ENCODE data around the gene KRTAP19-8. TPM values are rescaled to one million over a fixed set of nuclear protein-coding genes. Genes with fewer than 3 reads are reported as not detected.

Gene KRTAP19-8, protein sequence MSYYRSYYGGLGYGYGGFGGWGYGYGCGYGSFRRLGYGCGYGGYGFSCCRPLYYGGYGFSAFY
- total RNA-seq (2012; rRNA removed), result not detected in 2 replicates

GRCh38 chr21:31038376-31038775 lies at the start of gene KRTAP19-8:
KRTAP19-8 (minus strand) TSS chr21:31038476; CDS start chr21:31038443, 33 bp downstream.
- Histone ChIP-seq H3K4me1 (ENCODE audit: control insufficient read depth, insufficient read depth, low read length) (no peaks in the 10 kb centered on the region), H3K4me2 (ENCODE audit: low read length) (no peak within 1 kb of the TSS), H3K36me3 (ENCODE audit: insufficient read depth, low read length) (no peaks in the 10 kb centered on the region), H3K9ac (ENCODE audit: low read depth, low read length) (no peak within 1 kb of the TSS), H3K9me3 (replicated peaks; ENCODE audit: low read length) (peaks cover 4% of the 10 kb centered on the region), H3K4me3 (ENCODE audit: low read length) (no peak within 1 kb of the TSS), H3K27me3 (ENCODE audit: control insufficient read depth, insufficient read depth, low read length) (no peaks in the 10 kb centered on the region)

DNA sequence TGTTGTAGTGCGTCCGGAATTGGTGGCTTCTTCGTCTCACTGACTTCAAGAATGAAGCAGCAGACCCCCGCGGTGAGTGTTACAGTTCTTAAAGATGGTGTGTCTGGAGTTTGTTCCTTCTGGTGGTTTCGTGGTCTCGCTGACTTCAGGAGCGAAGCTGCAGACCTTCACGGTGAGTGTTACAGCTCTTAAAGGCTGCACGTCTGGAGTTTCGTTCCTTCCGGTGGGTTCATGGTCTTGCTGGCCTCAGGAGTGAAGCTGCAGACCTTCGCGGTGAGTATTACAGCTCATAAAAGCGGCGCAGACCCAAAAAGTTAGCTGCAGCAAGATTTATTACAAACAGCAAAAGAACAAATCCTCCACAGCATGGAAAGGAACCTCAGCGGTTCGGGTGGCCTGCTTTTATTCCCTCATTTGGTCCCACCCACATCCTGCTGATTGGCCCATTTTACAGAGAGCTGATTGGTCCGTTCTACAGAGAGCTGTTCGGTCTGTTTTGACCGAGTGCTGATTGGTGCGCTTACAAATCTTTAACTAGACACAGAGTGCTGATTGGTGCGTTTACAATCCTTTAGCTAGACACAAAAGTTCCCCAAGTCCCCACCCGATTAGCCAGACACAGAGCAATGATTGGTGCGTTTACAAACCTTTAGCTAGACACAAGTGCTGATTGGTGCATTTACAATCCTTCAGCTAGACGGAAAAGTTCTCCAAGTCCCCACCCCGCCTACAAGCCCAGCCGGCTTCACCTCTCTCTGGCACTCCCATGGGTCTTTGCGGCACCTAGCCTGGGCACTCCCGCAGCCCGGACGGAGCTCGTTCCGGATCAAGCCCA lies 49.6 kb upstream of the KRTAP19-8 start:
- no peak overlapping the region for H3K4me3 ChIP-seq (ENCODE audit: low read length)
- H3K9ac ChIP-seq (ENCODE audit: low read depth, low read length), result no peak overlapping the region
- H3K4me1 ChIP-seq (ENCODE audit: control insufficient read depth, insufficient read depth, low read length), result no peaks in the 10 kb centered on the region
- peak overlapping the region; percentile 35 for H3K4me2 ChIP-seq (ENCODE audit: low read length)
- no peaks in the 10 kb centered on the region for H3K9me3 ChIP-seq (replicated peaks; ENCODE audit: low read length)
- no peaks in the 10 kb centered on the region for H3K36me3 ChIP-seq (ENCODE audit: insufficient read depth, low read length)
- H3K27me3 ChIP-seq (ENCODE audit: control insufficient read depth, insufficient read depth, low read length), result peaks cover 24% of the 10 kb centered on the region

DNA sequence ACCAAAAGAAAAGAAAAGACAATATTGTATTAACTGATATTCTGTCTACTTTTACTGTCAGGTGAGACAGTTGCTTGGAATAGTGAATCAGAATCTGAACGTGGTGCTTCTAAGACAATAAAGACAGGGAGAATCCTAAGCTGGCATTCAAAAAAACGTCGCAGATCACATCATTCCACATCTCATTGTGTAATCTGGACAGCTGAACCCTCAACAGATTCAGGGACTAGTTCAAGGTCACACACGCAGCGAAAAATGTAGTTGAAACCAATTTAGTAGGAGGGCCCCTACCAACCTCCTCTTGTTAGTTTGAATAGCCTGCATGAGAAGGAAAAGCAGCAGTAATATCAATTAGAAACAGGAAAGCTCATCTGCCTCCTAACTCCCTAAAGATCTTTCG lies 46.4 kb upstream of the KRTAP19-8 start:
- no peak overlapping the region for H3K4me3 ChIP-seq (ENCODE audit: low read length)
- H3K9me3 ChIP-seq (replicated peaks; ENCODE audit: low read length), result no peaks in the 10 kb centered on the region
- no peaks in the 10 kb centered on the region for H3K4me1 ChIP-seq (ENCODE audit: control insufficient read depth, insufficient read depth, low read length)
- no peak overlapping the region for H3K4me2 ChIP-seq (ENCODE audit: low read length)
- no peak overlapping the region for H3K9ac ChIP-seq (ENCODE audit: low read depth, low read length)
- peaks cover 7% of the 10 kb centered on the region for H3K27me3 ChIP-seq (ENCODE audit: control insufficient read depth, insufficient read depth, low read length)
- no peaks in the 10 kb centered on the region for H3K36me3 ChIP-seq (ENCODE audit: insufficient read depth, low read length)

GRCh38 chr21:31078796-31079195 lies 40.5 kb upstream of the KRTAP19-8 start:
- Histone ChIP-seq H3K4me3 (ENCODE audit: low read length) (no peak overlapping the region), H3K9me3 (replicated peaks; ENCODE audit: low read length) (no peaks in the 10 kb centered on the region), H3K4me1 (ENCODE audit: control insufficient read depth, insufficient read depth, low read length) (no peaks in the 10 kb centered on the region), H3K4me2 (ENCODE audit: low read length) (no peak overlapping the region), H3K36me3 (ENCODE audit: insufficient read depth, low read length) (no peaks in the 10 kb centered on the region), H3K27me3 (ENCODE audit: control insufficient read depth, insufficient read depth, low read length) (no peaks in the 10 kb centered on the region), H3K9ac (ENCODE audit: low read depth, low read length) (no peak overlapping the region)

DNA sequence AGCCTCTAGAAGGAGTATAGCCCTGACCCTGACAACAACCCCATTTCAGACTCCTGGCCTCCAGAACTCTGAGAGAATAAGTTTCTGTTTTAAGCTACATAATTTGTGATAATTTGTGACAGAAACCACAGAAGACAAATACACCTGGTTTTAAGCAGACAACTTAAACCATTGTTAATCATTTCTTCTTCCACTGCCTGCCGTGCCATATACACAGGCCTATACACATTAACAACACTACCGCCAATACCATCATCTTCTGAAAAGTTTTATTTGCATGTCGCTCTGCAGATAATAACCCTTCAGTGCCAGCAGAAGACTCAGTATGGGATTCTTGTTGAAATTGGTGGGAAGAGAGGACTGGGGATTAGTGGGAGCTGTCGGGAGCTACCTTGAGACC lies 39.9 kb upstream of the KRTAP19-8 start:
- no peak overlapping the region for H3K9ac ChIP-seq (ENCODE audit: low read depth, low read length)
- H3K9me3 ChIP-seq (replicated peaks; ENCODE audit: low read length), result no peaks in the 10 kb centered on the region
- H3K4me1 ChIP-seq (ENCODE audit: control insufficient read depth, insufficient read depth, low read length), result no peaks in the 10 kb centered on the region
- H3K4me2 ChIP-seq (ENCODE audit: low read length), result no peak overlapping the region
- H3K36me3 ChIP-seq (ENCODE audit: insufficient read depth, low read length), result no peaks in the 10 kb centered on the region
- H3K4me3 ChIP-seq (ENCODE audit: low read length), result no peak overlapping the region
- no peaks in the 10 kb centered on the region for H3K27me3 ChIP-seq (ENCODE audit: control insufficient read depth, insufficient read depth, low read length)

DNA sequence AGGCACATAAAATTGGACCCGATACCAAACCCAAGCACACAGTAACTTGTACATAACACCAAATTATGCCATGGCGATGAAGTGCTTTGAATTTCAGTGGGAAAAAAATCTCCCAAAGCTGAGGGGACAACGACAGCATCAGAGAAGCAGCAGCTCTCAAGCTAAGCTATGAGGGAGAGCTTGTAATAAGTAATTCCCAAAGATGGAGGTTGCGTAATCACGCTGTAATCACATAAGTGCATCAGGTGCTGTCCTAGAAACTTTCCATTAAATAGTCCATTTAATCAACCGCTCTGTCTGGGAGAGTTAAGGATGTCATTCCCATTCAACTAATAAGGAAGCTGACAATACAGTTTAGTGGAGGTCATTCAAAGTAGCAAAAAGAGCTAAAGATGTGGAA lies 37.6 kb upstream of the KRTAP19-8 start:
- Histone ChIP-seq H3K27me3 (ENCODE audit: control insufficient read depth, insufficient read depth, low read length) (no peaks in the 10 kb centered on the region), H3K9me3 (replicated peaks; ENCODE audit: low read length) (no peaks in the 10 kb centered on the region), H3K4me3 (ENCODE audit: low read length) (no peak overlapping the region), H3K9ac (ENCODE audit: low read depth, low read length) (no peak overlapping the region), H3K36me3 (ENCODE audit: insufficient read depth, low read length) (no peaks in the 10 kb centered on the region), H3K4me1 (ENCODE audit: control insufficient read depth, insufficient read depth, low read length) (no peaks in the 10 kb centered on the region), H3K4me2 (ENCODE audit: low read length) (no peak overlapping the region)

DNA sequence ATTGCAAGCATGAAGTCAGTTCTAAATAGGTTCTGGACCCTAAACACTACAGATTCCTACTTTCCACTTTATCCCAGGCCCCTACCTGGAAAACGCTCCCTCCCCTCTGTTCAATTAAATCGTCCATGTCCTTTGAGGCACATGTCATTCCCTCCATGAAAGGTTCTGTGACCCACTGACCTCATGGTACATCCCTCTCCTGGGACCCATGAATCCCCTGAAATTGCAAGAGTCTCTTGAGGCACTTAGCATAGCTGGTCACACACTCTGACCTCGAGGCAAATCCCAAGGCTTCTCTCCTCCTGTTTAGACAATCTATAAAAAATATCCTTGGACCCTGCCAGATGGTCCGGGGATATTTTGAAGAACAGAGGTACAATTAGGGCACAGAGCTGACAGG lies 34.3 kb upstream of the KRTAP19-8 start:
- Histone ChIP-seq H3K4me1 (ENCODE audit: control insufficient read depth, insufficient read depth, low read length) (no peaks in the 10 kb centered on the region), H3K9me3 (replicated peaks; ENCODE audit: low read length) (no peaks in the 10 kb centered on the region), H3K27me3 (ENCODE audit: control insufficient read depth, insufficient read depth, low read length) (no peaks in the 10 kb centered on the region), H3K4me2 (ENCODE audit: low read length) (no peak overlapping the region), H3K9ac (ENCODE audit: low read depth, low read length) (no peak overlapping the region), H3K36me3 (ENCODE audit: insufficient read depth, low read length) (no peaks in the 10 kb centered on the region), H3K4me3 (ENCODE audit: low read length) (no peak overlapping the region)

DNA sequence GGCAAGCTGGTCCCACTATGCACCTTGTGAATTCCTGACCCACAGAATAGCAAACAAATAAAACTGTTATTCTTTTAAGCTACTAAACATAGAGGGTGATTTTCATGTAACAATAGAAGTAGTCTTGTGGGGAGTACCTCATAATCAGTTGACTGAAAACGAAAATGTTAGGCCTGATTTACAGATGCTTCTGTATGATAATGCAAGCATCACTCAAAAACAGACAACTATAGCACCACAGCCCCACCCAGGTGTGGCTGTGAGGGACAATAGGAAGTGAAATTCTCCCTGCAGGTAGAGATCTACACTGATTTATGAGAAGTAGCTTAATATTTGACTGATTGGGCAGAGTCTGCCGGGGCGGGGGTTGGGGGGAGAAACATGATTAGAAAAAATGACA lies 26.5 kb upstream of the KRTAP19-8 start:
- Histone ChIP-seq H3K27me3 (ENCODE audit: control insufficient read depth, insufficient read depth, low read length) (no peaks in the 10 kb centered on the region), H3K36me3 (ENCODE audit: insufficient read depth, low read length) (no peaks in the 10 kb centered on the region), H3K9ac (ENCODE audit: low read depth, low read length) (no peak overlapping the region), H3K9me3 (replicated peaks; ENCODE audit: low read length) (no peaks in the 10 kb centered on the region), H3K4me2 (ENCODE audit: low read length) (no peak overlapping the region), H3K4me1 (ENCODE audit: control insufficient read depth, insufficient read depth, low read length) (no peaks in the 10 kb centered on the region), H3K4me3 (ENCODE audit: low read length) (no peak overlapping the region)

DNA sequence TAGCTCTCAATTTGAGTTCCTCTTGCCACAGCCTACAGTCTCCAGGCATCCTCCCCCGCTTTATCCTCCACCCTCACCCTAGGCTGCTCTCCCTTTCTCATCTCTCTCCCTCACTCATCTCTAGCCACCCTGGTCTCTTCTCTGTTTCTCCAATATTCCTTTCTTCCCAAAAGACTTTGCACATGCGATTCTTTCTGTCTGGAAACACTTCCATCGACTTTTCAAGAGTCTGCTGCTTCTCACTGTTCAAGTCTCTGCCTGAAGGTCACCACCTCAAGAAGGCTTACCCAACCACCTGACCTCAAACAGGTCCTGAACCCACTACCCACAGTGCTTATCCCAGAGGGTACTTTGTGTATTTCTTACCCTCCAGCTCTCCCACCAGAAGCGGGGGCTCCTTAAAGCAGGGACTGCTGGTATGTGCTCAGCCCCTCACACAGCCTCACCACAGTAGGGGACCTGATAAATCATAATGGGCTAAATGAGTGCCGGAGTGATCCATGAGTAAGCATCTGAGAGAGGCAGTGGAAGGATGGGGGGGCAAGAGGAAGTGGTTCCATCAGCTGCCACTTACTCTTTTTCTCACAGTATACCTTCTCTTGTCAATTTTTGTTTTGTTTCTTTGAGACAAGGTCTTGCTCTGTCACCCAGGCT lies 14.3 kb upstream of the KRTAP19-8 start:
- H3K4me2 ChIP-seq (ENCODE audit: low read length), result no peak overlapping the region
- no peaks in the 10 kb centered on the region for H3K4me1 ChIP-seq (ENCODE audit: control insufficient read depth, insufficient read depth, low read length)
- H3K9me3 ChIP-seq (replicated peaks; ENCODE audit: low read length), result peaks cover 7% of the 10 kb centered on the region
- no peak overlapping the region for H3K9ac ChIP-seq (ENCODE audit: low read depth, low read length)
- no peak overlapping the region for H3K4me3 ChIP-seq (ENCODE audit: low read length)
- H3K27me3 ChIP-seq (ENCODE audit: control insufficient read depth, insufficient read depth, low read length), result no peaks in the 10 kb centered on the region
- H3K36me3 ChIP-seq (ENCODE audit: insufficient read depth, low read length), result no peaks in the 10 kb centered on the region

DNA sequence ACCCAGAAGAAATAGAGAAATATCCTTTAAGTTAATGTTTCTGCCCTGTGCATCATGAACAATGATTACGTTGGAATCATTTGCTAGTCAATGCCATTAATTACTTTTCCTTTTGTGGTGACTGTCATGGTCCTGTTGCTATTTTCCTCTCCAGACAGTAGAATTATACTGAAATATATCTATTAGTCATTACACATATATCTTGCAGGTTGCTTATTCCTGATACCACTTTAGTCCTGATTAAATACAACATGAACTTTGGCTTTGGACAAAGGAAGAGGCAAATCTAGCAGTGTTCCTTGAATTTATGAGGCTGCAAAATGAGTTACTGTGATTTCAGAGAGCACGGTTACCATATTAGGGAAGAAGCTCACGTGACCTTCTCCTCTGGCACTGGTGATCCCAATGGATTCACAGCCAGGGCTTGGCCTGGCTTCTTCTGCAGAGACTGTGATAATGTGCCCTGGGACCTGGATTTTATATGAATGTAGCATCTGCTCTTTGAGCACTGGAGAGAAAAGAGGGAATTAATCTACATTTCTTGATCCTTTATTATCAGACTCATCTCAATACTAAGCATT lies 12.4 kb upstream of the KRTAP19-8 start:
- no peaks in the 10 kb centered on the region for H3K4me1 ChIP-seq (ENCODE audit: control insufficient read depth, insufficient read depth, low read length)
- H3K4me3 ChIP-seq (ENCODE audit: low read length), result no peak overlapping the region
- no peak overlapping the region for H3K4me2 ChIP-seq (ENCODE audit: low read length)
- H3K9ac ChIP-seq (ENCODE audit: low read depth, low read length), result no peak overlapping the region
- no peaks in the 10 kb centered on the region for H3K36me3 ChIP-seq (ENCODE audit: insufficient read depth, low read length)
- H3K9me3 ChIP-seq (replicated peaks; ENCODE audit: low read length), result peaks cover 9% of the 10 kb centered on the region
- no peaks in the 10 kb centered on the region for H3K27me3 ChIP-seq (ENCODE audit: control insufficient read depth, insufficient read depth, low read length)

DNA sequence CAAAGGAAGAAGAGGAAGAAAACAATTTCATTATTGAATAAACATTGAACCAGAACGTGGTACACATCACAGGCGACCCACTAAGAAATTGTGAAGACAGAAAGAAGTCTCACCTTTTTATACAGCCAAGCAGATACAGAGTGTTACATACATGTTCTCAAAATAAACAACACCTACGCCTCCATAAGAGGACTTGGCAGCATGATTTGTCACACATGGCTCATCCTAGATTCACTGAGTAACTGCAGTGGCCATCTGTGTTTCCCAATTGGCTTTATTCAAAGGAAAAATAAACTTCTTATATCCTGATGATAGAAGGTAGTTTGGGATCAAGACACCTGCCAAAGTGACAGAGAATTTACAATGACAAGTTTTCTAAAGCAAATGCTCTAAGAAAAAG lies 7.6 kb upstream of the KRTAP19-8 start:
- H3K36me3 ChIP-seq (ENCODE audit: insufficient read depth, low read length), result no peaks in the 10 kb centered on the region
- H3K4me1 ChIP-seq (ENCODE audit: control insufficient read depth, insufficient read depth, low read length), result no peaks in the 10 kb centered on the region
- H3K4me2 ChIP-seq (ENCODE audit: low read length), result no peak overlapping the region
- no peak overlapping the region for H3K4me3 ChIP-seq (ENCODE audit: low read length)
- H3K9ac ChIP-seq (ENCODE audit: low read depth, low read length), result no peak overlapping the region
- H3K27me3 ChIP-seq (ENCODE audit: control insufficient read depth, insufficient read depth, low read length), result no peaks in the 10 kb centered on the region
- H3K9me3 ChIP-seq (replicated peaks; ENCODE audit: low read length), result peaks cover 5% of the 10 kb centered on the region
